ENCODE results near the gene PIP4K2A. TPM values are rescaled to one million over a fixed set of nuclear protein-coding genes. Genes with fewer than 3 reads are reported as not detected.
"Not testable (repeated sequence)": the region's sequence is repeated elsewhere in the genome, so short reads cannot be mapped to it uniquely, and the experiment has no call there.

PIP4K2A gene
- total and polyA plus RNA-seq, 2 donors, result 23.8 to 60.4 TPM

DNA sequence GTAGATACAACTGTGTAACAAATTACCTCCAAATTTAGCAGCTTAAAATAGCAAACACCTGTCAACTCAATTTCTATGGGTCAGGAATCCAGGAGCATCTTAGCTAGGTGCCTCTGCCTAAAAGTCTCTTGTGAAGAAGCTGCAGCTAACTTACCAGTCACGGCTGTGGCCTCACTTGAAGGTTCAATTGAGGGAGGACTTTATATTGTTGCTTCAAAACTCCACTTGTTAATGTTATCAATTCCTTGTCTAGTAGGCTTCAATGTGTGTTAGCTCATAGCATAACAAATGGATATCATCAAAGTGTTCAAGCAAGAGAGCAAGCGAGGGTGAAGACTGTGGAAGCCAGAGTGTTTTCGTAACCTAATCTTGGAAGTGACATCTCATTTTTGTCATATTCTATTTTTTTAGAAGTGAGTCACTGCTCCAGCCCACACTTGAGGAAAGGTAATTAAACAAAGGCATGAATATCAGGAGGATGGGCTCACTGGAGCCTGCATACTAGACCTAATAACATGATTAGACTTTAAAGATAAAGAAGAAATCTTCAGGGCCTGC is 196.1 kb downstream of the PIP4K2A start:
- no peak for DNase-seq (ENCODE audit: low read depth in 6 of 9, low spot score in 9 of 9)
- Histone ChIP-seq H3K27ac (ENCODE audit: low read depth in 1 of 2, low read length in 1 of 2) (no peak overlapping the region), H3K36me3 (ENCODE audit: control insufficient read depth in 2 of 2, insufficient read depth in 2 of 2, low read length in 1 of 2) (no peaks in the 10 kb centered on the region), H3K4me1 (ENCODE audit: control insufficient read depth in 2 of 2, insufficient read depth in 2 of 2, low read length in 2 of 2) (no peaks in the 10 kb centered on the region), H3K9me3 (ENCODE audit: control insufficient read depth in 2 of 2, insufficient read depth in 1 of 2, low read length in 1 of 2) (no peaks in the 10 kb centered on the region), H3K27me3 (ENCODE audit: control insufficient read depth in 2 of 2, insufficient read depth in 1 of 2, low read length in 1 of 2) (no peaks in the 10 kb centered on the region), H3K4me3 (ENCODE audit: low read length in 2 of 2) (no peak overlapping the region)
- WGBS, result 98% methylated on average over 3 of the region's 3 CpGs

DNA sequence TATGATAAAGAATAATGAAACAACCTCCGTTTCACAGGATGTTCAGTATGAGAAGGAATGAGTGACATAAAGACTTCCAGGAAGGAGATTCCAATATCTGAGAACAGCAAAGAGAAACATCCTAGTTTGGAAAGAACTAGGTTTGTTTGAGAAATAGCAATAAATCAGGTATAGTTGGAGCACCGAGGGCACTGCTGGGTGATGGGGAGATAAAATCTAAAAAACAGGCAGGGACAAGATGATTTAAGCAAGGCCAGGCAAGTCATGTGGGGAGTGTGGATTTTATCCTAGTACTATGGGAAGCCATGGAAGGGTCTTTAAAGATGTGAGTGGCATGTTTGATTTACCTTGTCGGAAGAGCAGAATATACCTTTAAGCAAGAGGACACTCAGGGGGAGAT is 199.4 kb downstream of the PIP4K2A start:
- no peak overlapping the region for H3K27ac ChIP-seq (ENCODE audit: low read depth in 1 of 2, low read length in 1 of 2)
- H3K4me1 ChIP-seq (ENCODE audit: control insufficient read depth in 2 of 2, insufficient read depth in 2 of 2, low read length in 2 of 2), result no peaks in the 10 kb centered on the region
- H3K4me3 ChIP-seq (ENCODE audit: low read length in 2 of 2), result no peak overlapping the region
- H3K9me3 ChIP-seq (ENCODE audit: control insufficient read depth in 2 of 2, insufficient read depth in 1 of 2, low read length in 1 of 2), result no peaks in the 10 kb centered on the region
- no peak for DNase-seq (ENCODE audit: low read depth in 6 of 9, low spot score in 9 of 9)
- 94% methylated on average over 3 of the region's 3 CpGs for WGBS
- no peaks in the 10 kb centered on the region for H3K36me3 ChIP-seq (ENCODE audit: control insufficient read depth in 2 of 2, insufficient read depth in 2 of 2, low read length in 1 of 2)
- H3K27me3 ChIP-seq (ENCODE audit: control insufficient read depth in 2 of 2, insufficient read depth in 1 of 2, low read length in 1 of 2), result no peaks in the 10 kb centered on the region

DNA sequence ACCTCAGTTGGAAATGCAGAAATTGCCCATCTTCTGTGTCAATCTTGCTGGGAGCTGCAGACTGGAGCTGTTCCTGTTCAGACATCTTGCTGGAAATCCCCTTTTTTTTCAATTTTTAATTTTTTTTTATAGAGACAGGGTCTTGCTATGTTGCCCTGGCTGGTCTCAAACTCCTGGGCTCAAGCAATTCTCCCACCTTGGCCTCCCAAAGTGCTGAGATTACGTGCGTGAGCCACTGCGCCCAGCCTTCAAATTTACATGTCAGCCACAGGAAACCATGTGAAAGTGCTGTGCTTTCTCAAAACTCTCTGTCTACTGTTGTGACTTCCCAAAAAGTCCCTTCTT is 200.0 kb downstream of the PIP4K2A start:
- 96% methylated on average over 3 of the region's 3 CpGs for WGBS
- not testable (repeated sequence) for H3K27me3 ChIP-seq (ENCODE audit: control insufficient read depth in 2 of 2, insufficient read depth in 1 of 2, low read length in 1 of 2); H3K9me3 ChIP-seq (ENCODE audit: control insufficient read depth in 2 of 2, insufficient read depth in 1 of 2, low read length in 1 of 2); DNase-seq (ENCODE audit: low read depth in 6 of 9, low spot score in 9 of 9); H3K4me3 ChIP-seq (ENCODE audit: low read length in 2 of 2); H3K36me3 ChIP-seq (ENCODE audit: control insufficient read depth in 2 of 2, insufficient read depth in 2 of 2, low read length in 1 of 2); H3K4me1 ChIP-seq (ENCODE audit: control insufficient read depth in 2 of 2, insufficient read depth in 2 of 2, low read length in 2 of 2); H3K27ac ChIP-seq (ENCODE audit: low read depth in 1 of 2, low read length in 1 of 2)

DNA sequence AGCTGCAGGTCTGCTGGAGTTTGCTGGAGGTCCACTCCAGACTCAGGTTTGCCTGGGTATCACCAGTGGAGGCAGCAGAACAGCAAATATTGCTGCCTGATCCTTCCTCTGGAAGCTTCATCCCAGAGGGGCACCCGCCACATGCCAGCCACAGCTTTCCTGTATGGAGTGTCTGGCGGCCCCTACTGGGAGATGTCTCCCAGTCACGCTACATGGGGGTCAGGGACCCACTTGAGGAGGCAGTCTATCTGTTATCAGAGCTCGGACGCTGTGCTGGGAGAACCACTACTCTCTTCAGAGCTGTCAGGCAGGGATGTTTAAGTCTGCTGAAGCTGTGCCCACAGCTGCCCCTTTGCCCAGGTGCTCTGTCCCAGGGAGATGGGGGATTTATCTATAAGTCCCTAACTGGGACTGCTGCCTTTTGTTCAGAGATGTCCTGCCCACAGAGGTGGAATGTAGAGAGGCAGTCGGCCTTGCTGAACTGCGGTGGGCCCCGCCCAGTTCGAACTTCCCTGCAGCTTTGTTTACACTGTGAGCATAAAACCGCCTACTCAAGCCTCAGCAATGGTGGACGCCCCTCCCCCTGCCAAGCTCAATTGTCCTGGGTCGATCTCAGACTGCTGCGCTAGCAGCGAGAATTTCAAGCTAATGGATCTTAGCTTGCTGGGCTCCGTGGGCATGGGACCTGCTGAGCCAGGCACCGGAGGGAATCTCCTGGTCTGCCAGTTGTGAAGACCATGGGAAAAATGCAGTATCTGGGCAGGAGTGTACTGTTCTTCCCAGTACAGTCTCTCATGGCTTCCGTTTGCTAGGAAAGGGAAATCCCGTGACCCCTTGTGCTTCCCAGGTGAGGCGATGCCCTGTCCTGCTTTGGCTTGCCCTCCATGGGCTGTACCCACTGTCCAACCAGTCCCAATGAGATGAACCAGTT is 200.6 kb downstream of the PIP4K2A start:
- WGBS, result 93% methylated on average over 19 of the region's 19 CpGs
- H3K27ac ChIP-seq (ENCODE audit: low read depth in 1 of 2, low read length in 1 of 2); DNase-seq (ENCODE audit: low read depth in 6 of 9, low spot score in 9 of 9): not testable (repeated sequence)

DNA sequence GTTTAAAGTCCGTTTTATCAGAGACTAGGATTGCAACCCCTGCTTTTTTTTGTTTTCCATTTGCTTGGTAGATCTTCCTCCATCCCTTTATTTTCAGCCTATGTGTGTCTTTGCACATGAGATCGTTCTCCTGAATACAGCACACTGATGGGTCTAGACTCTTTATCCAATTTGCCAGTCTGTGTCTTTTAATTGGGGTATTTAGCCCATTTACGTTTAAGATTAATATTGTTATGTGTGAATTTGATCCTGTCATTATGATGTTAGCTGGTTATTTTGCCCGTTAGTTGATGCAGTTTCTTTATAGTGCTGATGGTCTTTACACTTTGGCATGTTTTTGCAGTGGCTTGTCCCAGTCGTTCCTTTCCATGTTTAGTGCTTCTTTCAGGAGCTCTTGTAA is 202.4 kb downstream of the PIP4K2A start:
- 93% methylated on average over 5 of the region's 5 CpGs for WGBS
- H3K4me3 ChIP-seq (ENCODE audit: low read length in 2 of 2); H3K9me3 ChIP-seq (ENCODE audit: control insufficient read depth in 2 of 2, insufficient read depth in 1 of 2, low read length in 1 of 2); H3K4me1 ChIP-seq (ENCODE audit: control insufficient read depth in 2 of 2, insufficient read depth in 2 of 2, low read length in 2 of 2); H3K36me3 ChIP-seq (ENCODE audit: control insufficient read depth in 2 of 2, insufficient read depth in 2 of 2, low read length in 1 of 2); DNase-seq (ENCODE audit: low read depth in 6 of 9, low spot score in 9 of 9); H3K27me3 ChIP-seq (ENCODE audit: control insufficient read depth in 2 of 2, insufficient read depth in 1 of 2, low read length in 1 of 2); H3K27ac ChIP-seq (ENCODE audit: low read depth in 1 of 2, low read length in 1 of 2): not testable (repeated sequence)

More for the DNA sequence above, 200.6 kb downstream of the PIP4K2A start:
- not testable (repeated sequence) for H3K27me3 ChIP-seq (ENCODE audit: control insufficient read depth in 2 of 2, insufficient read depth in 1 of 2, low read length in 1 of 2); H3K4me1 ChIP-seq (ENCODE audit: control insufficient read depth in 2 of 2, insufficient read depth in 2 of 2, low read length in 2 of 2); H3K4me3 ChIP-seq (ENCODE audit: low read length in 2 of 2); H3K9me3 ChIP-seq (ENCODE audit: control insufficient read depth in 2 of 2, insufficient read depth in 1 of 2, low read length in 1 of 2); H3K36me3 ChIP-seq (ENCODE audit: control insufficient read depth in 2 of 2, insufficient read depth in 2 of 2, low read length in 1 of 2)

DNA sequence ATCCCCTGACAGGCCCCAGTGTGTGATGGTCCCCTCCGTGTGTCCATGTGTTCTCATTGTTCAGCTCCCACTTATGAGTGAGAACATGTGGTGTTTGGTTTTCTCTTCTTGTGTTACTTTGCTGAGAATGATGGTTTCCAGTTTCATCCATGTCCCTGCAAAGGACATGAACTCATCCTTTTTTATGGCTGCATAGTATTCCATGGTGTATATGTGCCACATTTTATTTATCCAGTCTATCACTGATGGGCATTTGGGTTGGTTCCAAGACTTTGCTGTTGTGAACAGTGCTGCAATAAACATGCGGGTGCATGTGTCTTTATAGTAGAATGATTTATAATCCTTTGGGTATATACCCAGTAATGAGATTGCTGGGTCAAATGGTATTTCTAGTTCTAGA is 206.2 kb downstream of the PIP4K2A start:
- H3K4me1 ChIP-seq (ENCODE audit: control insufficient read depth in 2 of 2, insufficient read depth in 2 of 2, low read length in 2 of 2); H3K27ac ChIP-seq (ENCODE audit: low read depth in 1 of 2, low read length in 1 of 2); DNase-seq (ENCODE audit: low read depth in 6 of 9, low spot score in 9 of 9); H3K4me3 ChIP-seq (ENCODE audit: low read length in 2 of 2); H3K27me3 ChIP-seq (ENCODE audit: control insufficient read depth in 2 of 2, insufficient read depth in 1 of 2, low read length in 1 of 2); H3K9me3 ChIP-seq (ENCODE audit: control insufficient read depth in 2 of 2, insufficient read depth in 1 of 2, low read length in 1 of 2); H3K36me3 ChIP-seq (ENCODE audit: control insufficient read depth in 2 of 2, insufficient read depth in 2 of 2, low read length in 1 of 2): not testable (repeated sequence)
- 95% methylated on average over 2 of the region's 2 CpGs for WGBS

DNA sequence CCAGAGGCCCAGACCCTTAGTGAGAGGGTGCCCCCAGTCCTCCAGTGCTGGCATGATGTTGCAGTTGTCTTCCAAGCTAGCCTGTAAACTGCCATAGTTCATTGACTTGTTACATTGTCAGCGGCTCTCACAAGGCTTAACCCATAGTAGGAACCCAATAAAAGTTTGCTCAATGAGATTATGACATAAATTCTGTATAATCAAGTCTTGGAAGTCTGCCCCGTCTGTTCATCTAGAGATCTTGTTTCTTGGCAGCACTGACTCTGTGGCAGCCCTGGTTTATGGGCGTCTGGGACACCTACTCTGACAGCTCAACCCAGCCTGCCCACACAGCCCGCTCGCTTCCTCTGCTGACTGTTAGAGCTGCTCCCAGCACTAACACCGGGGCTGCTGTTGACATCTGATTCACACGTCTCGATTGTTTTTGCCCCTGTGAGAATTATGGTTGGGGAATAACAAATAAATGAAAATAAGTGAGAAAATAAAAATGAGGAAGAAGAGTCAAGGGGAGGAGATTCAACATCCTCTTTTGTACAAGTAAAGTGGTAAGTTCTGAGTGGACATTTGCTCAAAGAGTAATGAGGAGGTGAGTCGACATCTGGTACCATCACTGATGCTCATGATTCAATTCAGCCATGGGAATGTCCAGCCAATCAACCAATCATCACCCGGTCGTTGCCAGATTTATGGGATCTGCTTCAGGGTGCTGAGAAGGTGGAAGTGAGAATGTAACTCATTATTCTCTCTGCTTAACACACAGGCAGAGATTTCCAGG is 208.3 kb downstream of the PIP4K2A start:
- WGBS, result 34% methylated on average over 11 of the region's 11 CpGs
- Histone ChIP-seq H3K27ac (ENCODE audit: low read depth in 1 of 2, low read length in 1 of 2) (no peak overlapping the region), H3K27me3 (ENCODE audit: control insufficient read depth in 2 of 2, insufficient read depth in 1 of 2, low read length in 1 of 2) (no peaks in the 10 kb centered on the region), H3K36me3 (ENCODE audit: control insufficient read depth in 2 of 2, insufficient read depth in 2 of 2, low read length in 1 of 2) (no peaks in the 10 kb centered on the region), H3K4me3 (ENCODE audit: low read length in 2 of 2) (no peak overlapping the region), H3K9me3 (ENCODE audit: control insufficient read depth in 2 of 2, insufficient read depth in 1 of 2, low read length in 1 of 2) (no peaks in the 10 kb centered on the region), H3K4me1 (ENCODE audit: control insufficient read depth in 2 of 2, insufficient read depth in 2 of 2, low read length in 2 of 2) (peaks cover 0 to 8% of the 10 kb centered on the region in 2 donors)
- peak in 4 of 9 donors; percentile 10 to 52 (median 20) for DNase-seq (ENCODE audit: low read depth in 6 of 9, low spot score in 9 of 9)

DNA sequence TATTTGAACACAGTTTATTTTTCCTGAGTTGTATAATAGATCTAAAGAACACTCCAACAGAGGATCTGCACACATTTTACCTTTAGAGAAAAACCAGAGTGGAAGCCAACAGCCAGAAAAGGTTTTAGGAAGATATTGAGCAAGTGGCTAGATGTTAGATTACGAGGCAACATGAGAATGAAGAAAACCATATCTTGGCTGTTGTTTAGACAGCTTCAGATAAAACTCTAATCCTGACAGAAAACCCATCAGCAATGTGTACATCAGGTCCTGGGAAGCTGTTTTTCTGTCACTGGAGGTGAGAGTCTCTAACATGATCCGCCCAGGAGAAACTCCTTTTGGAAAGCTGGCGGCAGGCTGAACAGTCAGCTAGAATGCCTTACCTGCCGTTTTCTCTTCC is 209.6 kb downstream of the PIP4K2A start:
- Histone ChIP-seq H3K4me1 (ENCODE audit: control insufficient read depth in 2 of 2, insufficient read depth in 2 of 2, low read length in 2 of 2) (peaks cover 0 to 8% of the 10 kb centered on the region in 2 donors), H3K27me3 (ENCODE audit: control insufficient read depth in 2 of 2, insufficient read depth in 1 of 2, low read length in 1 of 2) (no peaks in the 10 kb centered on the region), H3K27ac (ENCODE audit: low read depth in 1 of 2, low read length in 1 of 2) (no peak overlapping the region), H3K9me3 (ENCODE audit: control insufficient read depth in 2 of 2, insufficient read depth in 1 of 2, low read length in 1 of 2) (no peaks in the 10 kb centered on the region), H3K36me3 (ENCODE audit: control insufficient read depth in 2 of 2, insufficient read depth in 2 of 2, low read length in 1 of 2) (no peaks in the 10 kb centered on the region), H3K4me3 (ENCODE audit: low read length in 2 of 2) (no peak overlapping the region)
- no peak for DNase-seq (ENCODE audit: low read depth in 6 of 9, low spot score in 9 of 9)
- WGBS, result 97% methylated on average over 4 of the region's 4 CpGs
